HepG2 (cell line): ENCODE measurements around the gene AGAP3. TPM values are rescaled to one million over a fixed set of nuclear protein-coding genes. Genes with fewer than 3 reads are reported as not detected.

Experiments
- ATRX ChIP-seq: sonication (generic); formaldehyde crosslinking; IDR thresholded peaks from 2 replicates; pipeline ENCODE4 v1.4.0; 2020; ENCODE audit warnings: missing genetic modification reagents, borderline replicate concordance
- CAMTA2 ChIP-seq: sonication (generic); formaldehyde crosslinking; IDR thresholded peaks from 2 replicates; pipeline ENCODE4 v1.4.0; 2020; ENCODE audit warnings: mild to moderate bottlenecking, missing genetic modification reagents, borderline replicate concordance
- CCDC6 ChIP-seq: sonication (generic); formaldehyde crosslinking; IDR thresholded peaks from 2 replicates; pipeline ENCODE4 v1.8.1; 2022; ENCODE audit warnings: mild to moderate bottlenecking, missing genetic modification reagents, moderate library complexity
- EEA1 ChIP-seq: sonication (generic); formaldehyde crosslinking; IDR thresholded peaks from 2 replicates; pipeline ENCODE4 v1.5.1; 2020; ENCODE audit warnings: mild to moderate bottlenecking, missing genetic modification reagents, borderline replicate concordance
- FOXK2 ChIP-seq: fragments of 450-650 bp; IDR thresholded peaks from 2 replicates; pipeline ENCODE4 v1.6.1; 2016
- GATAD1 ChIP-seq: IDR thresholded peaks from 2 replicates; pipeline ENCODE4 v1.6.1; 2016; ENCODE audit warnings: missing genetic modification reagents, missing compliant biosample characterization
- HNRNPH1 ChIP-seq: fragments of 200-400 bp; formaldehyde crosslinking; optimal IDR thresholded peaks from 2 replicates; pipeline ENCODE3; 2017; ENCODE audit warnings: mild to moderate bottlenecking, low read depth, low read length
- MEF2D ChIP-seq: sonication (generic); formaldehyde crosslinking; IDR thresholded peaks from 2 replicates; pipeline ENCODE4 v1.5.1; 2020; ENCODE audit warnings: mild to moderate bottlenecking, missing genetic modification reagents
- RARA ChIP-seq: IDR thresholded peaks from 2 replicates; pipeline ENCODE4 v1.6.1; 2016; ENCODE audit warnings: missing genetic modification reagents, missing compliant biosample characterization
- RBAK ChIP-seq: sonication (generic); formaldehyde crosslinking; IDR thresholded peaks from 2 replicates; pipeline ENCODE4 v1.5.1; 2020; ENCODE audit warnings: mild to moderate bottlenecking, missing genetic modification reagents
- REL ChIP-seq: sonication (generic); formaldehyde crosslinking; conservative IDR thresholded peaks from 2 replicates; pipeline ENCODE4 v1.8.0; 2022; ENCODE audit warnings: mild to moderate bottlenecking, missing genetic modification reagents, moderate library complexity
- SETDB1 ChIP-seq: sonication (generic); formaldehyde crosslinking; IDR thresholded peaks from 2 replicates; pipeline ENCODE4 v1.5.1; 2020; ENCODE audit warnings: missing genetic modification reagents, mild to moderate bottlenecking, borderline replicate concordance
- SOX6 ChIP-seq, 2 experiments: fragments of 450-650 bp in 1 of 2; sonication (generic) in 1 of 2; formaldehyde crosslinking in 1 of 2; IDR thresholded peaks; 2 replicates each; pipeline versions ENCODE4 v1.4.0 to v1.6.1; 2017 to 2020; ENCODE audit warnings: antibody characterized with exemption in 1 of 2, mild to moderate bottlenecking in 1 of 2, missing genetic modification reagents in 1 of 2
- SP2 ChIP-seq: sonication (generic); formaldehyde crosslinking; IDR thresholded peaks from 2 replicates; pipeline ENCODE4 v1.5.1; 2020; ENCODE audit warnings: mild to moderate bottlenecking, missing genetic modification reagents
- THYN1 ChIP-seq: sonication (generic); formaldehyde crosslinking; IDR thresholded peaks from 2 replicates; pipeline ENCODE4 v1.8.1; 2023; ENCODE audit warnings: low read depth, mild to moderate bottlenecking, moderate library complexity, missing genetic modification reagents, borderline replicate concordance
- TOPORS ChIP-seq: sonication (generic); formaldehyde crosslinking; IDR thresholded peaks from 2 replicates; pipeline ENCODE4 v1.8.0; 2023; ENCODE audit warnings: mild to moderate bottlenecking, missing genetic modification reagents
- ZNF367 ChIP-seq: sonication (generic); formaldehyde crosslinking; IDR thresholded peaks from 2 replicates; pipeline ENCODE4 v1.4.0; 2020; ENCODE audit warnings: missing genetic modification reagents, borderline replicate concordance
- ZNF678 ChIP-seq: sonication (generic); formaldehyde crosslinking; IDR thresholded peaks from 2 replicates; pipeline ENCODE4 v1.4.0; 2020; ENCODE audit warnings: mild to moderate bottlenecking, missing genetic modification reagents
- ZNF737 ChIP-seq: sonication (generic); formaldehyde crosslinking; IDR thresholded peaks from 2 replicates; pipeline ENCODE4 v1.5.0; 2020; ENCODE audit warnings: missing genetic modification reagents, mild to moderate bottlenecking, borderline replicate concordance
- ZNF850 ChIP-seq: sonication (generic); formaldehyde crosslinking; conservative IDR thresholded peaks from 2 replicates; pipeline ENCODE4 v1.9.0; 2021; ENCODE audit warnings: mild to moderate bottlenecking, missing genetic modification reagents
- ZSCAN29 ChIP-seq: sonication (generic); formaldehyde crosslinking; conservative IDR thresholded peaks from 2 replicates; pipeline ENCODE4 v1.4.0; 2020; ENCODE audit warnings: mild to moderate bottlenecking, missing genetic modification reagents
- polyA plus RNA-seq, 8 experiments: library from polyadenylated mRNA; depleted of rRNA in 3 of 8; stranded (reverse) in 7 of 8; unstranded in 1 of 8; fragments of >200 nt; fragmentation: Illumina TruSeq in 4 of 8; extraction: Trizol in 4 of 8; gene quantifications; 2 replicates each; pipeline versions ENCODE4 v1.2.1 to v1.2.3, GENCODE V29; 2011 to 2016; ENCODE audit warnings: low read depth in 4 of 8, missing spikeins in 1 of 8, mixed read lengths in 1 of 8; ENCODE audit not compliant: insufficient read depth in 1 of 8
- total RNA-seq, 5 experiments: library from RNA; depleted of rRNA; stranded (reverse); fragments of >200 nt; fragmentation: Illumina TruSeq; extraction: Trizol; gene quantifications; 2 replicates each; pipeline ENCODE4 v1.2.3, GENCODE V29; 2016; ENCODE audit warnings: low read depth in 1 of 5
- TF ChIP-seq, protein P1 (sequence below): sonication (generic); formaldehyde crosslinking; IDR thresholded peaks from 2 replicates; pipeline ENCODE4 v1.8.1; 2023; ENCODE audit warnings: mild to moderate bottlenecking, missing genetic modification reagents, borderline replicate concordance
- TF ChIP-seq, protein P2 (sequence below): sonication (generic); formaldehyde crosslinking; IDR thresholded peaks from 2 replicates; pipeline ENCODE4 v1.4.0; 2020; ENCODE audit warnings: missing genetic modification reagents
- TF ChIP-seq, protein P3 (sequence below): sonication (generic); formaldehyde crosslinking; IDR thresholded peaks from 2 replicates; pipeline ENCODE4 v1.5.1; 2020; ENCODE audit warnings: missing genetic modification reagents, mild to moderate bottlenecking, borderline replicate concordance

The AGAP3 gene
- total and polyA plus RNA-seq, 2 of the 13 experiments (the other 11 are each of a cell fraction or from before 2014, with no cell fraction given), result 31.3 to 61.4 TPM

DNA sequence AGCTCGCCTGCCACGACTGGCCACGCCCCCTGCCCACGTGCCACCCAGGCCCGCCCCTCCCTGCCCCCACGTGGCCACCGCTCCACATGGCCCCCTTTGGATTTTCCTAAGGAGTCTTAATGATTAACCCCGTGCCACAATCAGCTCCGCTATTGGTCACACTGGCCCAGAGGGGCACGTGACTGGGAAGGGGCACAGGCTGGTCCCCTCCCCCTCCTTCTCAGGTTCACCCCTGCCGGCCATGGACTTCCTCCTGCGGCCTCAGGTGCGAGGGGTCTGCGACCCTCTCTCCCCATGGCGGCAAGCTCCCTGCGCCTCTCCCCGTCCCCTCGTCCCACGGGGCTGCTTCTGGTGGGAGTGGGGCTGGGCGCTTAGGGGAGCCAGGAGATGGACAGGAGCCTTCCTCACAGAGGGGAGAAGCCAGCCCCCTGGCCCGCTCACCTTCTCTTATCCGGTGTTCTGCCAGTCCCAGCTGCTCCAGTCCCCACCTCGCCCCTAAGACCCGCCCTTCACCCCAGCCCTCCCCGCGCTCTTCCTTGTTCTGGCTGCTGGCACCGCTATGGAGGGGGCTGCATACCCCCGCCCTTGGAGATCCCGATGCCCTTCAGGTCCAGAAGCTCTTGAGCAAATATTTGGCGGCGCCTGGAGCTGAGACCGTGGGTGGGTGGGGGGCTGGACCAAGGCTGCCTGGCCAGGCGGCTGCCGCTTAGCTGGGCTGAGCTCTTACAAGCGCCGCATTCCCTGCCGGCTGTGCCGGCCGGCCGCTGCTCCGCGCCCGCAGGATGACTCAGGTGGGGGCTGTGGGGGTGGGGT is 23.7 kb upstream of the AGAP3 start (continued):
- TF ChIP-seq, protein P1, sequence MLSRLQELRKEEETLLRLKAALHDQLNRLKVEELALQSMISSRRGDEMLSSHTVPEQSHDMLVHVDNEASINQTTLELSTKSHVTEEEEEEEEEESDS (CRISPR knock-in tag), result no peak
- TF ChIP-seq RARA (peak; percentile 38), ZNF678 (no peak), SOX6 (IDR thresholded peaks at IDR 0.05) (no peak), SOX6 (CRISPR knock-in tag; IDR thresholded peaks at IDR 0.05) (peak; percentile 59), EEA1 (CRISPR knock-in tag) (0 out of 2 replicates have a peak, but pooled peaks have one; percentile 52), TOPORS (CRISPR knock-in tag) (no peak), ZNF850 (no peak), ZNF367 (CRISPR knock-in tag) (no peak), CAMTA2 (CRISPR knock-in tag) (no peak), ATRX (CRISPR knock-in tag) (no peak), ZNF737 (CRISPR knock-in tag) (no peak), HNRNPH1 (no peak), FOXK2 (no peak), SP2 (CRISPR knock-in tag) (no peak), RBAK (CRISPR knock-in tag) (no peak), MEF2D (CRISPR knock-in tag) (no peak; the same call in 1 of the 2 replicates), GATAD1 (CRISPR knock-in tag) (0 out of 2 replicates have a peak, but pooled peaks have one; percentile 54), THYN1 (CRISPR knock-in tag) (no peak), REL (no peak), CCDC6 (CRISPR knock-in tag) (no peak; the same call in 1 of the 2 replicates), ZSCAN29 (no peak), SETDB1 (no peak)
- TF ChIP-seq, protein P2, sequence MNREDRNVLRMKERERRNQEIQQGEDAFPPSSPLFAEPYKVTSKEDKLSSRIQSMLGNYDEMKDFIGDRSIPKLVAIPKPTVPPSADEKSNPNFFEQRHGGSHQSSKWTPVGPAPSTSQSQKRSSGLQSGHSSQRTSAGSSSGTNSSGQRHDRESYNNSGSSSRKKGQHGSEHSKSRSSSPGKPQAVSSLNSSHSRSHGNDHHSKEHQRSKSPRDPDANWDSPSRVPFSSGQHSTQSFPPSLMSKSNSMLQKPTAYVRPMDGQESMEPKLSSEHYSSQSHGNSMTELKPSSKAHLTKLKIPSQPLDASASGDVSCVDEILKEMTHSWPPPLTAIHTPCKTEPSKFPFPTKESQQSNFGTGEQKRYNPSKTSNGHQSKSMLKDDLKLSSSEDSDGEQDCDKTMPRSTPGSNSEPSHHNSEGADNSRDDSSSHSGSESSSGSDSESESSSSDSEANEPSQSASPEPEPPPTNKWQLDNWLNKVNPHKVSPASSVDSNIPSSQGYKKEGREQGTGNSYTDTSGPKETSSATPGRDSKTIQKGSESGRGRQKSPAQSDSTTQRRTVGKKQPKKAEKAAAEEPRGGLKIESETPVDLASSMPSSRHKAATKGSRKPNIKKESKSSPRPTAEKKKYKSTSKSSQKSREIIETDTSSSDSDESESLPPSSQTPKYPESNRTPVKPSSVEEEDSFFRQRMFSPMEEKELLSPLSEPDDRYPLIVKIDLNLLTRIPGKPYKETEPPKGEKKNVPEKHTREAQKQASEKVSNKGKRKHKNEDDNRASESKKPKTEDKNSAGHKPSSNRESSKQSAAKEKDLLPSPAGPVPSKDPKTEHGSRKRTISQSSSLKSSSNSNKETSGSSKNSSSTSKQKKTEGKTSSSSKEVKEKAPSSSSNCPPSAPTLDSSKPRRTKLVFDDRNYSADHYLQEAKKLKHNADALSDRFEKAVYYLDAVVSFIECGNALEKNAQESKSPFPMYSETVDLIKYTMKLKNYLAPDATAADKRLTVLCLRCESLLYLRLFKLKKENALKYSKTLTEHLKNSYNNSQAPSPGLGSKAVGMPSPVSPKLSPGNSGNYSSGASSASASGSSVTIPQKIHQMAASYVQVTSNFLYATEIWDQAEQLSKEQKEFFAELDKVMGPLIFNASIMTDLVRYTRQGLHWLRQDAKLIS (CRISPR knock-in tag), result no peak
- TF ChIP-seq, protein P3, sequence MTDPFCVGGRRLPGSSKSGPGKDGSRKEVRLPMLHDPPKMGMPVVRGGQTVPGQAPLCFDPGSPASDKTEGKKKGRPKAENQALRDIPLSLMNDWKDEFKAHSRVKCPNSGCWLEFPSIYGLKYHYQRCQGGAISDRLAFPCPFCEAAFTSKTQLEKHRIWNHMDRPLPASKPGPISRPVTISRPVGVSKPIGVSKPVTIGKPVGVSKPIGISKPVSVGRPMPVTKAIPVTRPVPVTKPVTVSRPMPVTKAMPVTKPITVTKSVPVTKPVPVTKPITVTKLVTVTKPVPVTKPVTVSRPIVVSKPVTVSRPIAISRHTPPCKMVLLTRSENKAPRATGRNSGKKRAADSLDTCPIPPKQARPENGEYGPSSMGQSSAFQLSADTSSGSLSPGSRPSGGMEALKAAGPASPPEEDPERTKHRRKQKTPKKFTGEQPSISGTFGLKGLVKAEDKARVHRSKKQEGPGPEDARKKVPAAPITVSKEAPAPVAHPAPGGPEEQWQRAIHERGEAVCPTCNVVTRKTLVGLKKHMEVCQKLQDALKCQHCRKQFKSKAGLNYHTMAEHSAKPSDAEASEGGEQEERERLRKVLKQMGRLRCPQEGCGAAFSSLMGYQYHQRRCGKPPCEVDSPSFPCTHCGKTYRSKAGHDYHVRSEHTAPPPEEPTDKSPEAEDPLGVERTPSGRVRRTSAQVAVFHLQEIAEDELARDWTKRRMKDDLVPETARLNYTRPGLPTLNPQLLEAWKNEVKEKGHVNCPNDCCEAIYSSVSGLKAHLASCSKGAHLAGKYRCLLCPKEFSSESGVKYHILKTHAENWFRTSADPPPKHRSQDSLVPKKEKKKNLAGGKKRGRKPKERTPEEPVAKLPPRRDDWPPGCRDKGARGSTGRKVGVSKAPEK, result no peak; the same call in 1 of the 2 replicates
